NCI-H2196 treated with DMSO at 0.1 percent for 48 hours (cell line): ENCODE data around the gene RFLNA.

Source experiments
- DNase-seq: peaks from one replicate; lab custom pipeline; 2025; ENCODE audit not compliant: unreplicated experiment; lab: John Stamatoyannopoulos, UW

The RFLNA gene

GRCh38 chr12:124336742-124337520 lies 42.0 kb downstream of the RFLNA start:
- no peak for DNase-seq

GRCh38 chr12:124337622-124338021 lies 42.7 kb downstream of the RFLNA start:
- DNase-seq = no peak

GRCh38 chr12:124338448-124338847 lies 43.6 kb downstream of the RFLNA start:
- DNase-seq = no peak

GRCh38 chr12:124338876-124339603 lies 44.1 kb downstream of the RFLNA start:
- no peak for DNase-seq

- DNase-seq = no peak
These were observed 45.4 kb downstream of the RFLNA start for GRCh38 chr12:124340080-124340900.

GRCh38 chr12:124341645-124342069 lies 46.8 kb downstream of the RFLNA start:
- DNase-seq = no peak

- DNase-seq = no peak
These were observed 49.1 kb downstream of the RFLNA start for GRCh38 chr12:124344022-124344421.

- DNase-seq = no peak
These were observed 49.6 kb downstream of the RFLNA start for GRCh38 chr12:124344526-124344925.

- no peak for DNase-seq
These were observed 50.9 kb downstream of the RFLNA start for GRCh38 chr12:124345795-124346194.

GRCh38 chr12:124346425-124347168 lies 51.7 kb downstream of the RFLNA start:
- no peak for DNase-seq

GRCh38 chr12:124347335-124347734 lies 52.4 kb downstream of the RFLNA start:
- DNase-seq = no peak

- no peak for DNase-seq
These were observed 53.1 kb downstream of the RFLNA start for GRCh38 chr12:124347805-124348658.

- DNase-seq = no peak
These were observed 53.9 kb downstream of the RFLNA start for GRCh38 chr12:124348659-124349380.

- no peak for DNase-seq
These were observed 55.6 kb downstream of the RFLNA start for GRCh38 chr12:124350491-124350890.

- no peak for DNase-seq
These were observed 56.5 kb downstream of the RFLNA start for GRCh38 chr12:124351422-124351821.

- no peak for DNase-seq
These were observed 57.4 kb downstream of the RFLNA start for GRCh38 chr12:124352257-124352656.

GRCh38 chr12:124352839-124353238 lies 57.9 kb downstream of the RFLNA start:
- no peak for DNase-seq

GRCh38 chr12:124354400-124354799 lies 59.5 kb downstream of the RFLNA start:
- DNase-seq = no peak

GRCh38 chr12:124356221-124356620 lies 61.3 kb downstream of the RFLNA start:
- no peak for DNase-seq
